GM19351 (cell line): ENCODE measurements around the gene KRT74.
"Not testable (repeated sequence)": the region's sequence is repeated elsewhere in the genome, so short reads cannot be mapped to it uniquely, and the experiment has no call there.

Source experiments
- ATAC-seq: cut with Tn5 transposase; IDR thresholded peaks from one replicate; pipeline ENCODE4 v1.9.1; 2021; ENCODE audit warnings: mild to moderate bottlenecking, moderate library complexity; ENCODE audit not compliant: unreplicated experiment

The KRT74 gene

GRCh38 chr12:52603314-52603713, 29.7 kb upstream of the KRT74 start:
- ATAC-seq, result no peak

GRCh38 chr12:52602552-52602951, 28.9 kb upstream of the KRT74 start:
- no peak for ATAC-seq

GRCh38 chr12:52601671-52602070, 28.0 kb upstream of the KRT74 start:
- no peak for ATAC-seq

- ATAC-seq, result no peak
Observed at GRCh38 chr12:52600941-52601481, 27.4 kb upstream of the KRT74 start, which contains the start of gene KRT72. Gene KRT72, minus strand, starts transcription at chr12:52601463. Its CDS starts 11 bp downstream, at chr12:52601452.

GRCh38 chr12:52600475-52600874, 26.8 kb upstream of the KRT74 start:
- ATAC-seq, result no peak

GRCh38 chr12:52600071-52600470, 26.4 kb upstream of the KRT74 start:
- no peak for ATAC-seq

GRCh38 chr12:52598966-52599365, 25.3 kb upstream of the KRT74 start:
- ATAC-seq, result no peak

- not testable (repeated sequence) for ATAC-seq
Observed at GRCh38 chr12:52594237-52594636, 20.6 kb upstream of the KRT74 start.

GRCh38 chr12:52591521-52591920, 17.9 kb upstream of the KRT74 start:
- no peak for ATAC-seq

- no peak for ATAC-seq
Observed at GRCh38 chr12:52590021-52590420, 16.4 kb upstream of the KRT74 start.

- ATAC-seq, result no peak
Observed at GRCh38 chr12:52587563-52587962, 13.9 kb upstream of the KRT74 start.

GRCh38 chr12:52585946-52586345, 12.3 kb upstream of the KRT74 start:
- no peak for ATAC-seq

GRCh38 chr12:52585066-52585465, 11.4 kb upstream of the KRT74 start:
- ATAC-seq, result no peak

- no peak for ATAC-seq
Observed at GRCh38 chr12:52584156-52584682, 10.6 kb upstream of the KRT74 start.

- no peak for ATAC-seq
Observed at GRCh38 chr12:52582971-52583456, 9.4 kb upstream of the KRT74 start.

GRCh38 chr12:52582486-52582885, 8.8 kb upstream of the KRT74 start:
- no peak for ATAC-seq

GRCh38 chr12:52581481-52581880, 7.8 kb upstream of the KRT74 start:
- ATAC-seq, result no peak

- ATAC-seq, result no peak
Observed at GRCh38 chr12:52581066-52581465, 7.4 kb upstream of the KRT74 start.

GRCh38 chr12:52580496-52580895, 6.9 kb upstream of the KRT74 start:
- ATAC-seq, result no peak

GRCh38 chr12:52579468-52580465, 6.1 kb upstream of the KRT74 start:
- ATAC-seq, result no peak

- ATAC-seq, result no peak
Observed at GRCh38 chr12:52578469-52578868, 4.8 kb upstream of the KRT74 start.

- ATAC-seq, result no peak
Observed at GRCh38 chr12:52577316-52577715, 3.7 kb upstream of the KRT74 start.
